ENCODE data around the gene TBL1X. TPM values are rescaled to one million over a fixed set of nuclear protein-coding genes. Genes with fewer than 3 reads are reported as not detected.

The TBL1X gene
- polyA plus RNA-seq, 3 donors = 12.5 to 19.5 (median 13.8) TPM

DNA sequence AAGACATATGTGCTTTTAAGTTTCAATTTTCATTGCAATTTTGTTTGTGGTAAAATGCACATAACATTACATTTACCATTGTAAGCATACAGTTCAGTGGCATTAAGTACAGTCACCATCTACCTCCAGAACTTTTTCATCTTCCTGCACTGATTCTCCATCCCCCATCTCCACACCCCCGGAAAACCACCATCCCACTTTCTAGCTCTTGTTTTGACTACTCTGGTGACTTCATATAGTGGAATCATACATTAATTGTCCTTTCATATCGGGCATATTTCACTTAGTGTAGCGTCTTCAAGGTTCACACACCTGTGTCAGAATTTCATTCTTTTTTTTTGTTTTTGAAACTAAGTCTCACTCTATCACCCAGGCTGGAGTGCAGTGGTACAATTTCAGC, 157.3 kb downstream of the TBL1X start:
- H3K4me1 Mint-ChIP-seq = no peaks in the 10 kb centered on the region
- WGBS (ENCODE audit: insufficient coverage) = no CpG with 5 or more reads among the region's 3 CpGs
- Histone ChIP-seq H3K79me2 (ENCODE audit: insufficient read depth, low read length) (no peaks in the 10 kb centered on the region), H3K4me1 (ENCODE audit: control insufficient read depth in 1 of 2, insufficient read depth in 2 of 2, low read length in 2 of 2) (no peaks in the 10 kb centered on the region), H3K4me3 (replicated peaks in 1 of 3; ENCODE audit: low read depth in 2 of 3, low read length in 3 of 3) (no peak overlapping the region), H4K20me1 (ENCODE audit: insufficient read depth, low read length) (peaks cover 87% of the 10 kb centered on the region), H2AFZ (ENCODE audit: insufficient read depth, low read depth, low read length, poor library complexity, severe bottlenecking) (no peak overlapping the region), H3K27ac (ENCODE audit: low read depth in 1 of 2, low read length in 2 of 2) (no peak overlapping the region), H3K9me3 (replicated peaks in 1 of 2; ENCODE audit: control insufficient read depth in 1 of 2, insufficient read depth in 1 of 2, low read length in 2 of 2) (no peaks in the 10 kb centered on the region), H3K27me3 (ENCODE audit: control insufficient read depth in 2 of 2, insufficient read depth in 2 of 2, low read length in 2 of 2) (peaks cover 0 to 7% of the 10 kb centered on the region in 2 donors), H3K4me2 (replicated peaks; ENCODE audit: extremely low read depth, low read length, poor library complexity, severe bottlenecking) (no peak overlapping the region), H3K36me3 (replicated peaks in 1 of 2; ENCODE audit: control insufficient read depth in 1 of 2, insufficient read depth in 2 of 2, low read length in 2 of 2) (no peaks in the 10 kb centered on the region), H3K9ac (ENCODE audit: insufficient read depth, low read length, poor library complexity, severe bottlenecking) (no peak overlapping the region)
- no peak for DNase-seq
- intact Hi-C loops (cut with micrococcal nuclease) = no loop called here
- H3K9me3 Mint-ChIP-seq = peaks cover 0 to 2% (median 0%) of the 10 kb centered on the region in 7 donors
- no peak overlapping the region for H3K4me3 Mint-ChIP-seq
- H3K27ac Mint-ChIP-seq = no peak overlapping the region
- no peak for TF ChIP-seq CTCF (IDR thresholded peaks at IDR 0.05)
- peaks cover 3 to 7% of the 10 kb centered on the region in 2 donors for H3K36me3 Mint-ChIP-seq
- H3K27me3 Mint-ChIP-seq (ENCODE audit: low read depth in 3 of 3) = peaks cover 0 to 21% (median 0%) of the 10 kb centered on the region in 3 donors

- Histone ChIP-seq H3K4me1 (ENCODE audit: control insufficient read depth in 1 of 2, insufficient read depth in 2 of 2, low read length in 2 of 2) (no peaks in the 10 kb centered on the region), H3K4me2 (replicated peaks; ENCODE audit: extremely low read depth, low read length, poor library complexity, severe bottlenecking) (no peak overlapping the region), H3K36me3 (replicated peaks in 1 of 2; ENCODE audit: control insufficient read depth in 1 of 2, insufficient read depth in 2 of 2, low read length in 2 of 2) (no peaks in the 10 kb centered on the region), H3K79me2 (ENCODE audit: insufficient read depth, low read length) (no peaks in the 10 kb centered on the region), H3K4me3 (replicated peaks in 1 of 3; ENCODE audit: low read depth in 2 of 3, low read length in 3 of 3) (no peak overlapping the region), H4K20me1 (ENCODE audit: insufficient read depth, low read length) (peaks cover 86% of the 10 kb centered on the region), H3K9me3 (replicated peaks in 1 of 2; ENCODE audit: control insufficient read depth in 1 of 2, insufficient read depth in 1 of 2, low read length in 2 of 2) (no peaks in the 10 kb centered on the region), H3K27ac (ENCODE audit: low read depth in 1 of 2, low read length in 2 of 2) (no peak overlapping the region), H2AFZ (ENCODE audit: insufficient read depth, low read depth, low read length, poor library complexity, severe bottlenecking) (no peak overlapping the region), H3K9ac (ENCODE audit: insufficient read depth, low read length, poor library complexity, severe bottlenecking) (no peak overlapping the region), H3K27me3 (ENCODE audit: control insufficient read depth in 2 of 2, insufficient read depth in 2 of 2, low read length in 2 of 2) (peaks cover 0 to 11% of the 10 kb centered on the region in 2 donors)
- no peak for DNase-seq
- Mint-ChIP-seq H3K4me3 (no peak overlapping the region), H3K27me3 (ENCODE audit: low read depth in 3 of 3) (peaks cover 0 to 14% (median 0%) of the 10 kb centered on the region in 3 donors), H3K4me1 (no peaks in the 10 kb centered on the region), H3K36me3 (peaks cover 2 to 4% of the 10 kb centered on the region in 2 donors), H3K9me3 (no peaks in the 10 kb centered on the region), H3K27ac (no peak overlapping the region)
- no peak for TF ChIP-seq CTCF (IDR thresholded peaks at IDR 0.05)
- intact Hi-C loops (cut with micrococcal nuclease) = no loop called here
- 100% methylated on average over 1 of the region's 7 CpGs for WGBS (ENCODE audit: insufficient coverage)
Observed at GRCh38 chrX:9626379-9626778, 161.5 kb downstream of the TBL1X start.
